ENCODE results near the gene GNG8.

- TF ChIP-seq CTCF (IDR thresholded peaks at IDR 0.05; ENCODE audit: low read depth, low read length) (no peak), EZH2phosphoT487 (IDR thresholded peaks at IDR 0.05; ENCODE audit: low read depth) (no peak)
Observed at GRCh38 chr19:46665072-46665471, 29.1 kb upstream of the GNG8 start.

Data from OCI-LY3 (cell line).